Neural crest cell (in vitro differentiated cells): ENCODE measurements around the gene NR1H4. TPM values are rescaled to one million over a fixed set of nuclear protein-coding genes. Genes with fewer than 3 reads are reported as not detected.

Experiments
- DNase-seq: peaks from one replicate; pipeline ENCODE4 v3.0.0; 2021; ENCODE audit warnings: low read depth, mixed read lengths, low spot score
- H3K27ac Mint-ChIP-seq: one replicate; pipeline ENCODE4 v1.8.0; 2021; ENCODE audit warnings: mild to moderate bottlenecking, mixed read lengths; ENCODE audit not compliant: unreplicated experiment
- H3K27me3 Mint-ChIP-seq: 2 replicates; pipeline ENCODE4 v1.8.0; 2021; ENCODE audit warnings: low read depth, mild to moderate bottlenecking, mixed read lengths
- H3K36me3 Mint-ChIP-seq: 2 replicates; pipeline ENCODE4 v1.8.0; 2021; ENCODE audit warnings: low read depth, mild to moderate bottlenecking, mixed read lengths
- H3K4me1 Mint-ChIP-seq: 2 replicates; pipeline ENCODE4 v1.8.0; 2021; ENCODE audit warnings: mixed read lengths
- H3K4me3 Mint-ChIP-seq: one replicate; pipeline ENCODE4 v1.8.0; 2021; ENCODE audit warnings: mild to moderate bottlenecking, mixed read lengths
- H3K9me3 Mint-ChIP-seq: 2 replicates; pipeline ENCODE4 v1.8.0; 2021; ENCODE audit warnings: mixed read lengths
- total RNA-seq: library from RNA; stranded (reverse); gene quantifications from 2 replicates; pipeline ENCODE4 v1.2.1, GENCODE V29; 2021
- TF ChIP-seq, protein P1 (sequence below): fragments of 200-600 bp; sonication (generic); conservative IDR thresholded peaks from 2 replicates; pipeline ENCODE4 v1.5.0; 2021; ENCODE audit warnings: antibody characterized with exemption, mild to moderate bottlenecking

NR1H4 gene
- total RNA-seq, 1 donor from 2014 or later, result not detected

DNA sequence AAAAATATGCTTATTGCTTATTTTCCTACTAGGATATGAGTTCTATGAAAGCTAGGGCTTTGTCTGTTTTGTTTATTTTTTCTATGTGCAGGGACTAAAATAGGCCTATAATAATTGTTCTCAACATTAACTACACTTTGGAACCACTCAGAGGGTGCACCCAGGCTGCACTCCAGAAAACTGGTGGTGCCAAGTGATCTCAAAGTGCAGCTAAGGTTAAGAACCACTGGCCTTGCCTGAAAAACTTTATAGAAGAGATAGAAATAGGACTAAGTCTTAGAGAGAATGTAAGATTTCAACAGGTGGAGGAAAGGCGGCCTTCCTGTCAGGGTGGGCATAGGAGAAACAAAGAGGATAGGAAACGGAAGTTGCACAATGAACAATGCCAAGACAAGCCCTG, 37.7 kb upstream of the NR1H4 start:
- Mint-ChIP-seq H3K9me3 (peaks cover 2% of the 10 kb centered on the region), H3K27ac (no peak overlapping the region), H3K4me1 (no peaks in the 10 kb centered on the region), H3K27me3 (peaks cover 3% of the 10 kb centered on the region), H3K36me3 (no peaks in the 10 kb centered on the region), H3K4me3 (no peak overlapping the region)
- TF ChIP-seq, protein P1, sequence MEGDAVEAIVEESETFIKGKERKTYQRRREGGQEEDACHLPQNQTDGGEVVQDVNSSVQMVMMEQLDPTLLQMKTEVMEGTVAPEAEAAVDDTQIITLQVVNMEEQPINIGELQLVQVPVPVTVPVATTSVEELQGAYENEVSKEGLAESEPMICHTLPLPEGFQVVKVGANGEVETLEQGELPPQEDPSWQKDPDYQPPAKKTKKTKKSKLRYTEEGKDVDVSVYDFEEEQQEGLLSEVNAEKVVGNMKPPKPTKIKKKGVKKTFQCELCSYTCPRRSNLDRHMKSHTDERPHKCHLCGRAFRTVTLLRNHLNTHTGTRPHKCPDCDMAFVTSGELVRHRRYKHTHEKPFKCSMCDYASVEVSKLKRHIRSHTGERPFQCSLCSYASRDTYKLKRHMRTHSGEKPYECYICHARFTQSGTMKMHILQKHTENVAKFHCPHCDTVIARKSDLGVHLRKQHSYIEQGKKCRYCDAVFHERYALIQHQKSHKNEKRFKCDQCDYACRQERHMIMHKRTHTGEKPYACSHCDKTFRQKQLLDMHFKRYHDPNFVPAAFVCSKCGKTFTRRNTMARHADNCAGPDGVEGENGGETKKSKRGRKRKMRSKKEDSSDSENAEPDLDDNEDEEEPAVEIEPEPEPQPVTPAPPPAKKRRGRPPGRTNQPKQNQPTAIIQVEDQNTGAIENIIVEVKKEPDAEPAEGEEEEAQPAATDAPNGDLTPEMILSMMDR, result no peak
- DNase-seq, result no peak

DNA sequence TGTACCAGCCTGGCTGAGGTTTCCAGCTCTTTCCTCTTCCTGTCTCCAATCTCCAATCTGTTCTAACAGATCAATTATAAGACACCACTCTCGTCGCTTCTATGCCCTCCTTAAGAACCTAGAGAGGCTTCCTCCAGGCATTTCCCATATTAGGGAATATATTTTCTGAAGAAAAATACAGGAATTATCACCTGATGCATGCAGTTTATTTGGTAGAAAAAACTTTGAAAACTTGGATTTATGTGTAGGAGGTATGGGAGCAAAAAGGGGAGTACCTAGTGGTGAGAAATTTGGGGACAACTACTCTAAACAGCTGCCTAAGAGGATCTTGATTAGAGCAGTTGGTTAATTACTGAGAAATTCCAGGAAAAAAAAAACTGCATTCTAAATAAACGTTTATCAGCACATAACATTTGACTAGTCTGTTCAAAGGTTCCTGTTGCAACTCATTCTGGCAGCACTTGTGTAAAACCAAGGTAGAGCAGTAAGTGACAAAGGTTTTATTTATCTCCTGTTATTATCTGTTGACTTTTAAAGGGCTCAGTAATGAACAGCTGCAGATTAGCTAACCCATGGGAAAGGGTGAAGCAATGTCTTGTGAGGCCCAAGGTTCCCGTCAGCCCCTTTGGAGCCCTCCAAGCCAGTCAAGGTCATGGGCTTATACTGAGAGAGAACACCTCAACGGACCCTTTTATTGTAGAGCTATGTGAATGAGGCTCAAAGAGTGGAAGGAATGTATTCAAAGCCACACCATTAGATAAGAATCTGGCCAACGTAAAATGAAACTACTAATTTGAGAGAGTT, 36.4 kb upstream of the NR1H4 start:
- Mint-ChIP-seq H3K4me3 (no peak overlapping the region), H3K9me3 (no peaks in the 10 kb centered on the region), H3K4me1 (no peaks in the 10 kb centered on the region), H3K36me3 (no peaks in the 10 kb centered on the region), H3K27me3 (peaks cover 12% of the 10 kb centered on the region), H3K27ac (no peak overlapping the region)
- TF ChIP-seq, protein P1, result no peak
- no peak for DNase-seq

DNA sequence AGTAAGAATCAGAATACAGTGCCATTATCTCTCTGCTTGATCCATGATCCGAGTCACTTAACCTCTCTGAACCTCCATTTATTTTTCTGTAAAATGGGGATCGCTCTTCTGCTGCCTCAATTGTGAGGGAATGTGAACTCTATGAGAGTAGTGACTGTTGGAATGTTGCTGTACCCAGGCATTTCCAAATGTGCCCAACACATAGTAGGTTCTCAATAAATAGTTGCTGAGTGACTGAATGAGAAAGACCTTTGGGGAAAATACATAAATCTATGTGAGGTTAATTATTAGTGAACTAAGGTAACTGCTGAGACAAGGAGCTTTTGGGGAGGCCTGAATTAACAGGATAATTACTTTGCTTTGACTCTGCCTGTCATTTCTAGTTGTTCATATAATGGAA, 33.9 kb upstream of the NR1H4 start:
- no peaks in the 10 kb centered on the region for H3K9me3 Mint-ChIP-seq
- TF ChIP-seq, protein P1, result no peak
- H3K36me3 Mint-ChIP-seq, result no peaks in the 10 kb centered on the region
- no peak overlapping the region for H3K27ac Mint-ChIP-seq
- H3K27me3 Mint-ChIP-seq, result peaks cover 14% of the 10 kb centered on the region
- H3K4me3 Mint-ChIP-seq, result no peak overlapping the region
- DNase-seq, result no peak
- no peaks in the 10 kb centered on the region for H3K4me1 Mint-ChIP-seq

DNA sequence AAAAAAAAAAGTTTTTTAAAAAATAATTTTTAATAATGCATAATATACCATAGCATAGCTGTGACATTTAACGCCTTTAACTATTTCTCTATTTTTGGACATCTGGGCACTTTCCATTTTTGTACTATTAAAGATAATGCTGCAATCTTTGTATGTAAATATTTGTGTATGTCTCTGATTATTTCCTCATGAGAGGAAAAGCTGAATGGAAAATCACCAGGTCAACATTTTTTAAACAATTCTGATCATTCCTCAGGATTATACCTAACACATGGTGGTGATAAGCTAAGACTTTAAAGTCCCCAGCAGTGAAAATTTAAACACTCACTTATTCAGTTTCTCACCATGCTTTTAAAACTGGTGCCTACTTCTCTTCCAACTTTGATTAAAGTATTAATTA, 31.3 kb upstream of the NR1H4 start:
- Mint-ChIP-seq H3K27me3 (peaks cover 14% of the 10 kb centered on the region), H3K9me3 (no peaks in the 10 kb centered on the region), H3K4me3 (no peak overlapping the region)

DNA sequence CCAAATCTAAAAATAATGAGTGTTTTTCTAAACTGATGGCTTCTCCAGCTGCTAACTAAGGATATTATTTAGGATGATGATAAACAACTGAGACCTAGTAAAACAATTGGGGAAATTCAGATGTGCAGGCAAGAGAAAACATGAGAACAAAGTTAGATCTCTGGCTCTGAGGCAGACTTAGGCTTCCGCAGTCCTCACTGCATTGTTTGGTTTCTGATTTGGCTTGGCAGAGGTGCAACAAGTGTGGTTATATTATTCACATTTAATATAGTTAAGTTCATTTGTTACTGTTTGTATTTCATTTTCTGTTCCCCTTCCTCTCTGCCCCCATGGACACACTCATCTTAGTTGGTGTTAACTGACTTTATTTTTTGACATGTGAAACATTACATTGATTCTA, 30.2 kb upstream of the NR1H4 start:
- Mint-ChIP-seq H3K27me3 (peaks cover 14% of the 10 kb centered on the region), H3K4me3 (no peak overlapping the region), H3K9me3 (no peaks in the 10 kb centered on the region), H3K27ac (no peak overlapping the region), H3K36me3 (no peaks in the 10 kb centered on the region), H3K4me1 (peaks cover 12% of the 10 kb centered on the region)
- TF ChIP-seq, protein P1, result no peak
- DNase-seq, result no peak

More for the DNA sequence above, 31.3 kb upstream of the NR1H4 start:
- no peaks in the 10 kb centered on the region for H3K36me3 Mint-ChIP-seq
- H3K4me1 Mint-ChIP-seq, result peaks cover 6% of the 10 kb centered on the region
- DNase-seq, result no peak
- H3K27ac Mint-ChIP-seq, result no peak overlapping the region
- TF ChIP-seq, protein P1, result no peak
